ENCODE data around the gene C17orf67.

C17orf67 gene

DNA sequence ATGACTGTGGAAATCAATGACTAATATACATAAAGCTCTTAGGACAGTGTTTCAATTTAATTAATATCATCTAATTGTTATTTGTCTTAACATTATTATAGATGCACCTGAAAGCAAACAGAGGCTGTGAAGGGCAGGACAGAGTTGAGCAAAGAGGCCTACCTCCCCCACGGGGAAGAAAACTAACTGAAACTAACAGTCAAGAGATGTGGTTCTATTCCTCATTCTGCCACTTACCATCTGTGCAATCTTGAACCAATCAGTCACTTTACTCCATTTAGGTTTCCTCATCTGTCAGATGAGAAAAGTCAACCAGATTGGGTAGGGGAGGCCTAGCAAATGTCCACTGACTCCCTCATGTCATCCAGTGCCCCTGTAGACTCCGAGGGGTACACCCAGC lies 59.1 kb downstream of the C17orf67 start:
- TF ChIP-seq, protein P1, sequence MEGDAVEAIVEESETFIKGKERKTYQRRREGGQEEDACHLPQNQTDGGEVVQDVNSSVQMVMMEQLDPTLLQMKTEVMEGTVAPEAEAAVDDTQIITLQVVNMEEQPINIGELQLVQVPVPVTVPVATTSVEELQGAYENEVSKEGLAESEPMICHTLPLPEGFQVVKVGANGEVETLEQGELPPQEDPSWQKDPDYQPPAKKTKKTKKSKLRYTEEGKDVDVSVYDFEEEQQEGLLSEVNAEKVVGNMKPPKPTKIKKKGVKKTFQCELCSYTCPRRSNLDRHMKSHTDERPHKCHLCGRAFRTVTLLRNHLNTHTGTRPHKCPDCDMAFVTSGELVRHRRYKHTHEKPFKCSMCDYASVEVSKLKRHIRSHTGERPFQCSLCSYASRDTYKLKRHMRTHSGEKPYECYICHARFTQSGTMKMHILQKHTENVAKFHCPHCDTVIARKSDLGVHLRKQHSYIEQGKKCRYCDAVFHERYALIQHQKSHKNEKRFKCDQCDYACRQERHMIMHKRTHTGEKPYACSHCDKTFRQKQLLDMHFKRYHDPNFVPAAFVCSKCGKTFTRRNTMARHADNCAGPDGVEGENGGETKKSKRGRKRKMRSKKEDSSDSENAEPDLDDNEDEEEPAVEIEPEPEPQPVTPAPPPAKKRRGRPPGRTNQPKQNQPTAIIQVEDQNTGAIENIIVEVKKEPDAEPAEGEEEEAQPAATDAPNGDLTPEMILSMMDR (IDR thresholded peaks at IDR 0.05; ENCODE audit: extremely low read depth, missing control alignments) = no peak
- DNase-seq (ENCODE audit: low spot score) = no peak

DNA sequence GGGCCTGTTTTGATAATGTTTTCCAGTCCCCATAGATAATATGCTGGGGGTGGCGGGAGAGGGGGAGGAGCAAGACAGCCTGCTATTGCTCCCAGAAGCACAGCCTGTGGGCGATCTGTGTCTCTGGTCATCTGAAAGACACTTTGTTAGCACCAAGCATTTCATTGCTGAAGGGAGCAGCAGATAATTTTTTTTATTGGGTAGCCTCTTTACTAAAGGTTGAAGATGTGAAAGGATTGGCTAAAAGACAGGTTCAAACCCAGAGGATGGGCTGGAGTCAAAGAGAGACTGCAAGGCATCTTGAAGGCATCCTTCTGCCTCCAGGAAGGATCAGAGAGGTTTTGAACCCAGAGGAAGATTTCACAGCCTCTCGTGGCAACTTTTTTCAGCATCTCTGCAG lies 60.6 kb downstream of the C17orf67 start:
- TF ChIP-seq, protein P1 (IDR thresholded peaks at IDR 0.05; ENCODE audit: extremely low read depth, missing control alignments) = no peak
- DNase-seq (ENCODE audit: low spot score) = no peak

- TF ChIP-seq, protein P1 (IDR thresholded peaks at IDR 0.05; ENCODE audit: extremely low read depth, missing control alignments) = no peak
- no peak for DNase-seq (ENCODE audit: low spot score)
Measured at GRCh38 chr17:56772442-56772841, 61.3 kb downstream of the C17orf67 start.

DNA sequence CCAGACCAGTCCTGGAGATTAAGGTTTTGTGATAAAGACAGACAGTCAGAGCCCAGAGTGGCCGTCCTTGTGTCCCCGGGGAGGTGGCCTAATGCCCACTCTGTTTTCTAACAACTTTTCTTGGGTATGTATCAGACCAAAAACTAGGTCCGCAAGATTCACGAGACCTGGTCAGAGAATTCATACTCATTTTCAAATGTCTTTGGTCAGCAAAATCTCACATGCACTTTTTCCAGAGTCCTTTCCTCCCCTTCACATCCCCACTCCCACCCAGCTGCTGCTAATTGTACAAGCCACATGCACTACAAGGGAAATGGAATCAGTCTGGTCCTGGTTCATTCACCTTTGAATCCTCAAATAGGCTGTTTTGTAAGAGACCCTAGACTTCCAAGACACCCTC lies 61.7 kb downstream of the C17orf67 start:
- no peak for DNase-seq (ENCODE audit: low spot score)
- TF ChIP-seq, protein P1 (IDR thresholded peaks at IDR 0.05; ENCODE audit: extremely low read depth, missing control alignments) = no peak

DNA sequence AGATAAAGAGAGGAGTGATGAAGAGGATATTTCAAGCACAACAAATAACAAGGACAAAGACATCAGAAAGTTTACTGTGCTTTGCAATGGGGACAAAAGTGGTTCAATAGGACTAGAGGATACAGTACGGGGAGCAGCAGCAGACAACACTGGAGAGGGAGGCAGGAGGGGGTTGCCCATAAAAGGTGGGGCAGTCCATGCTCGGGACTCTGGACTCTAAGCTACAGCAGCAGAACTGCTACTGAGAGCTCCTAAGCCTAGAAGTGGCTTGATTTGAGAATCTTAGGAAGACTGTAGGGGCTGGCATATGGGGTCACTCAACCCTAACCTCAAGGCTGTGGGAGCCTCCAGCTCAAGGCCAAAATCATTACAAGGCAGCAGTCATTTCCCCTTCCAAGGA lies 62.2 kb downstream of the C17orf67 start:
- DNase-seq (ENCODE audit: low spot score) = no peak
- TF ChIP-seq, protein P1 (IDR thresholded peaks at IDR 0.05; ENCODE audit: extremely low read depth, missing control alignments) = no peak

DNA sequence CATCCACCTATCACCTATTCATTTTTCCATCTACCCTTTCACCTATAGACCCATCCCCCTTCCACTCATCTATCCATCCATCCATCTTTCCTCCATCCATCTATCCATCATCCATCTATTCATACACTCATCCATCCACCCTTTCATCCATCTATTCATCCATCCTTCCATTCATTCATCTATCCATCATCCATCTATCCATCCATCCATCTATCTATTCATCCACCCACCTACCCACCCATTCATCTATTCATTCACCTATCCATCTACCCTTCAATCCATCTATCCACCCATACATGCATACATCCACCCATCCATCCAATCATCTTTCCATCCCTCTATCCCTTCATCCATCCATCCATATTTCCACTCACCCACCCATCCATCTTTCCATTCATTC lies 63.3 kb downstream of the C17orf67 start:
- no peak for DNase-seq (ENCODE audit: low spot score)
- TF ChIP-seq, protein P1 (IDR thresholded peaks at IDR 0.05; ENCODE audit: extremely low read depth, missing control alignments) = no peak

DNA sequence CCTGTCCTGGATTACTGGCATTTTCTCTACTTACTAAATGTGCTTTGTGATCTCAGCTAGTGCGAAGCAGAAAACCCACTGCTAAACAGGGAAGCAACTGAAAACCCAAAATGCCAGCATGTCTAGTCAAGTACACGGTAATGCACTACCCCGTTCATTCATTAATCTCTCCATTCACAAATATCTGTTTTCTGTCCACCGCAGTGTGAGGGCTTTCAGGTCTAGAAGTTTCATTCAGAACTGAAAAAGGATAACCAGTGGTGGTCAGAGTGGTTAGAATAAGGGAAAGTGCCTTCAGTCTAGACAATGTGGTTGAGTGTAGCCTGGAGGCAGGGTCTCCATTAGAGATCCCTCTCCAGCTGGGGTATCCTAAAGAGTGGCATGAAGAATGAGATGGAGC lies 68.3 kb downstream of the C17orf67 start:
- DNase-seq (ENCODE audit: low spot score) = no peak
- TF ChIP-seq, protein P1 (IDR thresholded peaks at IDR 0.05; ENCODE audit: extremely low read depth, missing control alignments) = no peak
